ENCODE measurements around the gene IL17REL.

GRCh38 chr22:50048061-50048765, 35.6 kb upstream of the IL17REL start:
- TF ChIP-seq ZNF121 (CRISPR knock-in tag; IDR thresholded peaks at IDR 0.05) (no peak), CTCF (IDR thresholded peaks at IDR 0.05) (no peak), ZNF232 (CRISPR knock-in tag; IDR thresholded peaks at IDR 0.05) (no peak)

Measured in WTC11 (cell line).